ENCODE data around the gene UBE2D3.

DNA sequence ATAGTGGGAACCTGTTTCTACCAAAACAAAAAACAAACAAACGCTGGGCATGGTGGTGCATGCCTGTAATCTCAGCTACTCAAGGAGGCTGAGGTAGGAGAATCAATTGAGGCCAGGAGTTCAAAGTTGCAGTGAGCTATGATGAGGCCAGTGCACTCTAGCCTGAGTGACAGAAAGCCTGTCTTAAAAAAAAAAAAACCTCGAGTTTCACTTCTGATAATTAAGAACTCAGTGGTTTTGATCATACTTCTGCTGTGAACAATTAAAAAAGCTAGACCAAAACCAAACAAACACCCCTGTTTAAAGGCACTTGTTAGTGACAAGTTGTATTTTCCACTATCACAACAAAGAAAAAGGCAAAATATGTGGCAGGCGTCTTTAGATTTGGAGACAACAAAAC is 15.0 kb upstream of the UBE2D3 start:
- TF ChIP-seq, protein P1, sequence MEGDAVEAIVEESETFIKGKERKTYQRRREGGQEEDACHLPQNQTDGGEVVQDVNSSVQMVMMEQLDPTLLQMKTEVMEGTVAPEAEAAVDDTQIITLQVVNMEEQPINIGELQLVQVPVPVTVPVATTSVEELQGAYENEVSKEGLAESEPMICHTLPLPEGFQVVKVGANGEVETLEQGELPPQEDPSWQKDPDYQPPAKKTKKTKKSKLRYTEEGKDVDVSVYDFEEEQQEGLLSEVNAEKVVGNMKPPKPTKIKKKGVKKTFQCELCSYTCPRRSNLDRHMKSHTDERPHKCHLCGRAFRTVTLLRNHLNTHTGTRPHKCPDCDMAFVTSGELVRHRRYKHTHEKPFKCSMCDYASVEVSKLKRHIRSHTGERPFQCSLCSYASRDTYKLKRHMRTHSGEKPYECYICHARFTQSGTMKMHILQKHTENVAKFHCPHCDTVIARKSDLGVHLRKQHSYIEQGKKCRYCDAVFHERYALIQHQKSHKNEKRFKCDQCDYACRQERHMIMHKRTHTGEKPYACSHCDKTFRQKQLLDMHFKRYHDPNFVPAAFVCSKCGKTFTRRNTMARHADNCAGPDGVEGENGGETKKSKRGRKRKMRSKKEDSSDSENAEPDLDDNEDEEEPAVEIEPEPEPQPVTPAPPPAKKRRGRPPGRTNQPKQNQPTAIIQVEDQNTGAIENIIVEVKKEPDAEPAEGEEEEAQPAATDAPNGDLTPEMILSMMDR (IDR thresholded peaks at IDR 0.05): no peak
- TF ChIP-seq EP300 (IDR thresholded peaks at IDR 0.05): no peak
- TF ChIP-seq POLR2A (IDR thresholded peaks at IDR 0.05): no peak

All from gastroesophageal sphincter (tissue), 3 donors.